Calu3 (cell line): ENCODE data around the gene INHBA. TPM values are rescaled to one million over a fixed set of nuclear protein-coding genes. Genes with fewer than 3 reads are reported as not detected.

ENCODE experiments used
- BruUV-seq: library from RNA; stranded (reverse); fragments of 400-500 nt; replicated peaks from 2 replicates; lab custom pipeline; 2021; lab: Mats Ljungman, UMichigan
- CTCF ChIA-PET: fragments of 300-600 bp; sonication (Branson Sonifier 250); formaldehyde crosslinking; loops from one replicate; lab custom pipeline; 2022; ENCODE audit warnings: antibody characterized with exemption; lab: Charles Lee
- DNase-seq: peaks from one replicate; pipeline ENCODE4 v3.0.0; 2022
- H3K27ac Mint-ChIP-seq: one replicate; pipeline ENCODE4 v1.8.0; 2022; ENCODE audit warnings: mixed read lengths; ENCODE audit not compliant: unreplicated experiment
- H3K27me3 Mint-ChIP-seq: one replicate; pipeline ENCODE4 v1.8.0; 2022; ENCODE audit warnings: mixed read lengths; ENCODE audit not compliant: unreplicated experiment
- H3K36me3 Mint-ChIP-seq: one replicate; pipeline ENCODE4 v1.8.0; 2022; ENCODE audit warnings: mild to moderate bottlenecking, moderate library complexity, mixed read lengths; ENCODE audit not compliant: insufficient read depth, unreplicated experiment
- H3K4me1 Mint-ChIP-seq: one replicate; pipeline ENCODE4 v1.8.0; 2022; ENCODE audit warnings: mild to moderate bottlenecking, low read depth, mixed read lengths; ENCODE audit not compliant: unreplicated experiment
- H3K4me3 Mint-ChIP-seq: one replicate; pipeline ENCODE4 v1.8.0; 2022; ENCODE audit warnings: mild to moderate bottlenecking, low read depth, moderate library complexity, mixed read lengths; ENCODE audit not compliant: unreplicated experiment
- H3K9me3 Mint-ChIP-seq: one replicate; pipeline ENCODE4 v1.8.0; 2022; ENCODE audit warnings: low read depth, mixed read lengths; ENCODE audit not compliant: unreplicated experiment
- intact Hi-C: fragments of 100-400 bp; cut with micrococcal nuclease; formaldehyde crosslinking; loops from one replicate; pipeline ENCODE4 v1.10.0; 2022; ENCODE audit not compliant: unreplicated experiment
- total RNA-seq: library from RNA; stranded (reverse); gene quantifications from 2 replicates; pipeline ENCODE4 v1.2.3, GENCODE V29; 2022
- TF ChIP-seq, protein P1 (sequence below): fragments of 200-600 bp; IDR thresholded peaks from one replicate; pipeline ENCODE4 v1.8.0; 2022; ENCODE audit warnings: antibody characterized with exemption; ENCODE audit not compliant: unreplicated experiment

INHBA gene
- total RNA-seq, 1 experiment from 2014 or later, result 68.9 TPM

DNA sequence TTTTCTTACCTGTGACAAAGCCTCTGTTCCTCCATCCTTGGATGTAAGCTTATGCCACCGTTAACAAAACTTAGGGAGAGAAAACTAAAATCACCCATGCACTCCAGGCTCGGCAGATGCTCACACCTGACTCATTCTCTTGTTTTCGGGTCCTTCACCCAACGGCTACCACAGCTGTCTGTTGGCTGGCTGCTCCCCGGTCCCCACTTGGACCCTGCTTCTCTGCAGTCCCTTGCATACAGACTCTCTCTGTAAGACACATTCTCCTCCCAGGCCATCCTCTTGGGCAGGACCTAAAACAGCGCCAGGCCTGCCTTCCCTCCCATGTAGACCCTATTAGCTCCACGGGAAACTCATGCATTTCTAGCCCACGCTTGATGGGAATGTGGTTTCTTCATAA, 12.1 kb upstream of the INHBA start:
- no peaks in the 10 kb centered on the region for H3K9me3 Mint-ChIP-seq
- TF ChIP-seq, protein P1, sequence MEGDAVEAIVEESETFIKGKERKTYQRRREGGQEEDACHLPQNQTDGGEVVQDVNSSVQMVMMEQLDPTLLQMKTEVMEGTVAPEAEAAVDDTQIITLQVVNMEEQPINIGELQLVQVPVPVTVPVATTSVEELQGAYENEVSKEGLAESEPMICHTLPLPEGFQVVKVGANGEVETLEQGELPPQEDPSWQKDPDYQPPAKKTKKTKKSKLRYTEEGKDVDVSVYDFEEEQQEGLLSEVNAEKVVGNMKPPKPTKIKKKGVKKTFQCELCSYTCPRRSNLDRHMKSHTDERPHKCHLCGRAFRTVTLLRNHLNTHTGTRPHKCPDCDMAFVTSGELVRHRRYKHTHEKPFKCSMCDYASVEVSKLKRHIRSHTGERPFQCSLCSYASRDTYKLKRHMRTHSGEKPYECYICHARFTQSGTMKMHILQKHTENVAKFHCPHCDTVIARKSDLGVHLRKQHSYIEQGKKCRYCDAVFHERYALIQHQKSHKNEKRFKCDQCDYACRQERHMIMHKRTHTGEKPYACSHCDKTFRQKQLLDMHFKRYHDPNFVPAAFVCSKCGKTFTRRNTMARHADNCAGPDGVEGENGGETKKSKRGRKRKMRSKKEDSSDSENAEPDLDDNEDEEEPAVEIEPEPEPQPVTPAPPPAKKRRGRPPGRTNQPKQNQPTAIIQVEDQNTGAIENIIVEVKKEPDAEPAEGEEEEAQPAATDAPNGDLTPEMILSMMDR, result no peak
- intact Hi-C loops, result loop anchor here (10.0 kb wide), 1 partner anchor 1210 kb away; no protein-coding TSS in a partner anchor
- H3K36me3 Mint-ChIP-seq, result no peaks in the 10 kb centered on the region
- H3K4me3 Mint-ChIP-seq, result no peak overlapping the region
- H3K4me1 Mint-ChIP-seq, result no peaks in the 10 kb centered on the region
- H3K27me3 Mint-ChIP-seq, result no peaks in the 10 kb centered on the region
- no peak overlapping the region for H3K27ac Mint-ChIP-seq
- BruUV-seq, result no TSS peak
- CTCF ChIA-PET, result interaction anchor here (0.6 to 0.9 kb wide), 2 partner anchors 12 to 1090 kb away, joined by 3 to 4 read pairs; partner anchors contain the start of gene INHBA
- DNase-seq, result no peak

DNA sequence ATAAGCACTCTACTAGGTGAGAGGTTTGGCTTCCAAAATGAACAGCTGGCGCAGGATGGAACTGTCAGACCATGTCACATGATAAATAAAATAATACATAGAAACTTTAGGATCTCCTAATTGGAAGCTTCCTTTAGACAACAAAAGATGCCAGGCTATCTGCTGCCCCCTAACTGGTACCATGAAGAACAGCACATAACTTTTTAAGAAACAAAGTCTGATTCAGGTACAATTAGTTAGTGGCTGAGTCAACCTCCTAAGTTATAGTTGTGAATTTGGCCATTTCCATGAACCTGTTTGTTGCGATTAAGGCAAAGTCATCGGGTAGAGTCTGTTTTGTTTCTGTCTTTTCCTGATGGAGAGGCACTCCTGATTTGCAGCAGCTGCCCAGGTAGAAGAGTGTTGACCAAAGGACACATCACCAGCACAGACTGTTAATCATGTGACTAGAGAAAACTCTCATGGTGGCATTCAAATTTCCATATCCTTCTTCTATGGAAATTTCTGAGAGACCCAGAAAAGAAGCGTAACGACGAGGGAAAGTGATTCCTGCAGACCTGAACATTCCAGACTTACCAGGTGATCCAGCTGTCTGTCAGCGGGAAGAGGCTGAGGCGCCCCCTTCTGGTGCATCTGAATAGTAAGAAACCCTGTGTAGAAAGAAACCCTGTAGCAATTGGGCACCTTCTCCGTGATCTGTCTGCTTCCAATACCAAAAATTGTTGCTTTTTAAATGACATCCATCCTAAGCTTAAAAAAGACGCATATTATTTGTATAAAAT, 8.6 kb upstream of the INHBA start:
- TF ChIP-seq, protein P1, result peak; percentile 86
- Mint-ChIP-seq H3K4me3 (no peak overlapping the region), H3K27ac (no peak overlapping the region), H3K27me3 (no peaks in the 10 kb centered on the region), H3K36me3 (no peaks in the 10 kb centered on the region), H3K9me3 (no peaks in the 10 kb centered on the region), H3K4me1 (peaks cover 22% of the 10 kb centered on the region)
- no TSS peak for BruUV-seq
- DNase-seq, result peak; percentile 70
- intact Hi-C loops, result loop anchor here (1.0 to 10.0 kb wide), 2 partner anchors 1207 to 1382 kb away; no protein-coding TSS in a partner anchor
- CTCF ChIA-PET, result interaction anchor here (0.7 to 1.0 kb wide), 6 partner anchors 9 to 1480 kb away, joined by 3 read pairs; partner anchors contain the start of gene INHBA

DNA sequence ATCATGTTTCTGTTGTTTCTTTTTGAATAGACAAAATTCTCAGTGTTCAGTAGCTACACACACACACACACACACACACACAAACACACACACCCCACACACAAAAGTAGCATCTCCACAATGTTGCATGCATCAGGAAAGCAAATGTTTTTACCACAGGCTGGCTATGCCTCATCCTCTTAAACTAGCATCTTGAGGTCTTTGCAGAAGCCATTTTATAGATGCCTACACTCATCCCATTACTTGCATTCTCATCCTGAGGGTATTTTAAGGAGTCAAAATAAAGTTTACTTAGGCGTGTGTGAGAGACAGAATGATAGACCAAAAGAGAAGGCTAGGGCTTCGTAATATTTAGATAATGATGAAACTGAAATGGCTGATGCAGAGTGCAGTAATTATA, 7.9 kb upstream of the INHBA start:
- no peak for DNase-seq
- intact Hi-C loops, result loop anchor here (1.0 to 10.0 kb wide), 2 partner anchors 1206 to 1382 kb away; no protein-coding TSS in a partner anchor
- H3K36me3 Mint-ChIP-seq, result no peaks in the 10 kb centered on the region
- BruUV-seq, result no TSS peak
- no peak overlapping the region for H3K4me3 Mint-ChIP-seq
- peaks cover 26% of the 10 kb centered on the region for H3K4me1 Mint-ChIP-seq
- no peak overlapping the region for H3K27ac Mint-ChIP-seq
- TF ChIP-seq, protein P1, result no peak
- CTCF ChIA-PET, result interaction anchor here (0.6 to 1.0 kb wide), 5 partner anchors 8 to 1479 kb away, joined by 3 read pairs; partner anchors contain the start of gene INHBA
- no peaks in the 10 kb centered on the region for H3K9me3 Mint-ChIP-seq
- no peaks in the 10 kb centered on the region for H3K27me3 Mint-ChIP-seq

DNA sequence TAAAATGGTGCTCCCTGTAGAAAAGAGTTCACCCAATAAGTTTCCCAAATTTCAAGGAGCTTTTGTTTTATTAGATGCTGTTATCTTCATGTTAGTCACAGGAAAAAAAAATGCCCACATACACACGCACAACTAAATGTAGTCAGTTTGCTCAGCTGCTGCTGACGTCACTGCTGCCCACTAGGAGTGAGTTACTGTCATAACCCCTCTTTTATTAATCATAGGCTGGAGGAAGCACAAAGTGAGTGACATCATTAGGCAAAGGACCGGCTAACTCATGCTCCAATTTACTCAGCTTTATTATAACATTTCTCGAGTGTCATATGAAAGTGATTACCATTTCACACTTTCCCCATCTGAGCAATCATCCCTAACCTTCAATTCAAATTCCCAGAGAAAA, 6.7 kb upstream of the INHBA start:
- Mint-ChIP-seq H3K9me3 (no peaks in the 10 kb centered on the region), H3K4me3 (no peak overlapping the region), H3K27ac (no peak overlapping the region), H3K4me1 (peaks cover 36% of the 10 kb centered on the region), H3K27me3 (no peaks in the 10 kb centered on the region), H3K36me3 (peaks cover 10% of the 10 kb centered on the region)
- no peak for DNase-seq
- intact Hi-C loops, result loop anchor here (5.0 to 10.0 kb wide), 2 partner anchors 1102 to 1205 kb away; no protein-coding TSS in a partner anchor
- BruUV-seq, result no TSS peak
- TF ChIP-seq, protein P1, result no peak
- CTCF ChIA-PET, result interaction anchor here (0.6 to 1.4 kb wide), 3 partner anchors 16 to 1377 kb away, joined by 3 to 4 read pairs (median 3); no protein-coding TSS in a partner anchor
